HFF-Myc (cell line): ENCODE results near the gene DNHD1.
A peak's percentile ranks its signal among the peaks of the same experiment; 100 is the strongest.

Experiments
- DNase-seq: peaks from one replicate; pipeline ENCODE4 v3.0.0-alpha.2; 2011; ENCODE audit warnings: low read depth; ENCODE audit errors: extremely low read depth
- H3K4me3 ChIP-seq: replicated peaks from 2 replicates; pipeline ENCODE4 v1.5.1; 2011; ENCODE audit warnings: low read depth, mild to moderate bottlenecking, control low read depth, low read length
- CTCF ChIP-seq: IDR thresholded peaks from 2 replicates; pipeline ENCODE4 v1.5.1; 2012; ENCODE audit warnings: mild to moderate bottlenecking, low read depth, low read length, control low read depth; ENCODE audit errors: missing control alignments

The DNHD1 gene

GRCh38 chr11:6481012-6481923 is 15.8 kb upstream of the DNHD1 start, which contains the start of the genes ARFIP2 and TIMM10B:
ARFIP2 (minus strand) TSS chr11:6481331; CDS start chr11:6480421, 910 bp downstream.
TIMM10B (plus strand) TSS chr11:6481501; CDS start chr11:6481517, 16 bp downstream.
- DNase-seq = peak; percentile 91
- H3K4me3 ChIP-seq = peak within 1 kb of the TSS; percentile 87
- no peak for TF ChIP-seq CTCF

- no peak for DNase-seq
- no peak for TF ChIP-seq CTCF
- peak overlapping the region; percentile 87 for H3K4me3 ChIP-seq
Observed at GRCh38 chr11:6481924-6482275, 15.2 kb upstream of the DNHD1 start.

GRCh38 chr11:6482441-6482840 is 14.6 kb upstream of the DNHD1 start:
- TF ChIP-seq CTCF = no peak
- H3K4me3 ChIP-seq = peak overlapping the region; percentile 87
- no peak for DNase-seq

GRCh38 chr11:6483015-6483414 is 14.1 kb upstream of the DNHD1 start:
- DNase-seq = no peak
- H3K4me3 ChIP-seq = peak overlapping the region; percentile 87
- no peak for TF ChIP-seq CTCF

- DNase-seq = no peak
- H3K4me3 ChIP-seq = no peak overlapping the region
- no peak for TF ChIP-seq CTCF
Observed at GRCh38 chr11:6485661-6486060, 11.4 kb upstream of the DNHD1 start.

- TF ChIP-seq CTCF = no peak
- no peak overlapping the region for H3K4me3 ChIP-seq
- no peak for DNase-seq
Observed at GRCh38 chr11:6486256-6486655, 10.8 kb upstream of the DNHD1 start.

GRCh38 chr11:6486938-6487337 is 10.1 kb upstream of the DNHD1 start:
- no peak overlapping the region for H3K4me3 ChIP-seq
- no peak for TF ChIP-seq CTCF
- no peak for DNase-seq
